Adrenal gland (tissue), 5 donors: ENCODE measurements around the gene LIN52.

ENCODE experiments used
- CTCF ChIP-seq, 6 experiments: fragments of 450-650 bp in 4 of 6; fragments of 200-600 bp in 2 of 6; sonication (generic) in 1 of 6; IDR thresholded peaks; 1 replicate in 5 of 6; 2 replicates in 1 of 6; pipeline versions ENCODE4 v1.5.1 to v1.8.0; 2016 to 2021; ENCODE audit warnings: antibody characterized with exemption in 6 of 6, mild to moderate bottlenecking in 2 of 6, moderate library complexity in 1 of 6
- POLR2A ChIP-seq, 2 donors: fragments of 450-650 bp; IDR thresholded peaks; one replicate each; pipeline ENCODE4 v1.6.1; 2017; ENCODE audit warnings: antibody characterized with exemption in 2 of 2, mild to moderate bottlenecking in 2 of 2, moderate library complexity in 1 of 2
- donor health status: DM: no; HTN: no; CAD: no.

- TF ChIP-seq CTCF (IDR thresholded peaks at IDR 0.05), result no peak
- no peak for TF ChIP-seq POLR2A (IDR thresholded peaks at IDR 0.05)
These were observed 154.5 kb downstream of the LIN52 start, which contains the start of gene VSX2 for GRCh38 chr14:74238974-74239847.
